Liver (tissue), 9 donors: ENCODE data around the gene ADK. TPM values are rescaled to one million over a fixed set of nuclear protein-coding genes. Genes with fewer than 3 reads are reported as not detected.

Experiments
- DNase-seq: peaks from one replicate; pipeline ENCODE4 v3.0.0-alpha.2; 2017; ENCODE audit warnings: low spot score
- H3K27ac ChIP-seq, 2 donors: one replicate each; pipeline ENCODE4 v1.7.0; 2013; ENCODE audit warnings: inconsistent platforms in 2 of 2, low read length in 2 of 2, control low read depth in 1 of 2, low read depth in 1 of 2, mild to moderate bottlenecking in 1 of 2
- H3K27me3 ChIP-seq, 4 donors: one replicate each; pipeline versions ENCODE4 v1.6.1 to v1.7.0; 2013; ENCODE audit warnings: low read length in 3 of 4, inconsistent platforms in 1 of 4, mild to moderate bottlenecking in 1 of 4, moderate library complexity in 1 of 4; ENCODE audit not compliant: control insufficient read depth in 4 of 4, insufficient read depth in 4 of 4
- H3K36me3 ChIP-seq, 4 donors: one replicate each; pipeline versions ENCODE4 v1.6.1 to v1.7.0; 2013; ENCODE audit warnings: low read length in 3 of 4, mild to moderate bottlenecking in 3 of 4, low read depth in 1 of 4, moderate library complexity in 1 of 4; ENCODE audit not compliant: control insufficient read depth in 4 of 4, insufficient read depth in 3 of 4
- H3K4me1 ChIP-seq, 4 donors: one replicate each; pipeline versions ENCODE4 v1.6.1 to v1.7.0; 2013; ENCODE audit warnings: low read length in 3 of 4, mild to moderate bottlenecking in 3 of 4, moderate library complexity in 1 of 4; ENCODE audit not compliant: control insufficient read depth in 4 of 4, insufficient read depth in 4 of 4
- H3K4me3 ChIP-seq, 3 donors: one replicate each; pipeline versions ENCODE4 v1.6.1 to v1.7.0; 2013; ENCODE audit warnings: low read length in 3 of 3, control low read depth in 1 of 3, low read depth in 1 of 3, mild to moderate bottlenecking in 1 of 3
- H3K9ac ChIP-seq, 2 donors: one replicate each; pipeline ENCODE4 v1.7.0; 2013; ENCODE audit warnings: low read length in 2 of 2, mild to moderate bottlenecking in 2 of 2, moderate library complexity in 2 of 2, control low read depth in 1 of 2, low read depth in 1 of 2
- H3K9me3 ChIP-seq, 4 donors: one replicate each; pipeline versions ENCODE4 v1.6.1 to v1.7.0; 2013; ENCODE audit warnings: low read length in 3 of 4; ENCODE audit not compliant: control insufficient read depth in 4 of 4
- ATF3 ChIP-seq: IDR thresholded peaks from 2 replicates; pipeline ENCODE4 v1.6.1; 2016; ENCODE audit warnings: antibody characterized with exemption
- CTCF ChIP-seq: fragments of 150-350 bp; IDR thresholded peaks from 2 replicates; pipeline ENCODE4 v1.5.1; 2017; ENCODE audit warnings: improper control_type of control experiment, low read depth, low read length; ENCODE audit not compliant: missing input control
- EGR1 ChIP-seq, 2 donors: IDR thresholded peaks; 2 replicates each; pipeline ENCODE4 v1.6.1; 2016 to 2018; ENCODE audit warnings: antibody characterized with exemption in 2 of 2, low read depth in 2 of 2
- FOXA1 ChIP-seq: IDR thresholded peaks from 2 replicates; pipeline ENCODE4 v1.6.1; 2016; ENCODE audit warnings: antibody characterized with exemption
- FOXA2 ChIP-seq: IDR thresholded peaks from 2 replicates; pipeline ENCODE4 v1.6.1; 2016; ENCODE audit warnings: antibody characterized with exemption
- GABPA ChIP-seq, 2 donors: IDR thresholded peaks in 1 of 2; conservative IDR thresholded peaks in 1 of 2; 2 replicates each; pipeline ENCODE4 v1.6.1; 2016; ENCODE audit warnings: antibody characterized with exemption in 2 of 2, mild to moderate bottlenecking in 1 of 2, moderate library complexity in 1 of 2
- HNF4A ChIP-seq, 2 donors: conservative IDR thresholded peaks; 2 replicates each; pipeline ENCODE4 v1.6.1; 2016; ENCODE audit warnings: antibody characterized with exemption in 2 of 2, mild to moderate bottlenecking in 2 of 2
- HNF4G ChIP-seq: IDR thresholded peaks from 2 replicates; pipeline ENCODE4 v1.6.1; 2016; ENCODE audit warnings: antibody characterized with exemption
- JUND ChIP-seq, 2 donors: IDR thresholded peaks; 2 replicates each; pipeline ENCODE4 v1.6.1; 2016; ENCODE audit warnings: antibody characterized with exemption in 2 of 2
- MAX ChIP-seq: IDR thresholded peaks from 2 replicates; pipeline ENCODE4 v1.6.1; 2016; ENCODE audit warnings: antibody characterized with exemption
- NR2F2 ChIP-seq: IDR thresholded peaks from 2 replicates; pipeline ENCODE4 v1.6.1; 2016; ENCODE audit warnings: antibody characterized with exemption
- RAD21 ChIP-seq, 2 donors: IDR thresholded peaks; 2 replicates each; pipeline ENCODE4 v1.6.1; 2016; ENCODE audit warnings: antibody characterized with exemption in 2 of 2, mild to moderate bottlenecking in 2 of 2
- RXRA ChIP-seq, 2 donors: IDR thresholded peaks; 2 replicates each; pipeline ENCODE4 v1.6.1; 2017 to 2018; ENCODE audit warnings: antibody characterized with exemption in 2 of 2, mild to moderate bottlenecking in 1 of 2
- SP1 ChIP-seq: IDR thresholded peaks from 2 replicates; pipeline ENCODE4 v1.6.1; 2018; ENCODE audit warnings: antibody characterized with exemption, mild to moderate bottlenecking
- TAF1 ChIP-seq: conservative IDR thresholded peaks from 2 replicates; pipeline ENCODE4 v1.6.1; 2016; ENCODE audit warnings: antibody characterized with exemption, mild to moderate bottlenecking
- YY1 ChIP-seq: IDR thresholded peaks from 2 replicates; pipeline ENCODE4 v1.6.1; 2016; ENCODE audit warnings: antibody characterized with exemption, mild to moderate bottlenecking
- ZBTB33 ChIP-seq: IDR thresholded peaks from 2 replicates; pipeline ENCODE4 v1.6.1; 2016; ENCODE audit warnings: antibody characterized with exemption
- WGBS: extraction: QIAGEN DNeasy Blood & Tissue Kit; methylation state at CpG from one replicate; pipeline ENCODE4 v1.1.7; 2013; 5-methylcytosine and 5-hydroxymethylcytosine counted together
- polyA plus RNA-seq, 2 donors: library from polyadenylated mRNA; stranded (reverse) in 1 of 2; unstranded in 1 of 2; fragments of 200-250 nt in 1 of 2; fragments of >200 nt in 1 of 2; fragmentation: Nextera tagmentation in 1 of 2; extraction: Ambion mirVana in 1 of 2; gene quantifications; one replicate each; pipeline versions ENCODE4 v1.2.1 to v1.2.3, GENCODE V29; 2013 to 2015
- total RNA-seq, 2 donors: library from RNA; depleted of rRNA; stranded (reverse); fragments of >200 nt; gene quantifications; one replicate each; pipeline ENCODE4 v1.2.3, GENCODE V29; 2014
- donor health status: healthy.
- donor health status: healthy.
- donor health status: healthy.
- donor health status: healthy.
- donor health status: healthy.

The ADK gene
- total and polyA plus RNA-seq, 4 donors = 18.0 to 110 (median 65.5) TPM

- Histone ChIP-seq H3K27ac (no peak overlapping the region), H3K9me3 (no peaks in the 10 kb centered on the region), H3K4me3 (no peak overlapping the region), H3K9ac (no peak overlapping the region), H3K4me1 (no peaks in the 10 kb centered on the region), H3K27me3 (no peaks in the 10 kb centered on the region), H3K36me3 (peaks cover 0 to 1% (median 0%) of the 10 kb centered on the region in 4 donors)
- no peak for DNase-seq
- TF ChIP-seq MAX = no peak
- TF ChIP-seq GABPA (IDR thresholded peaks at IDR 0.05 in 1 of 2, conservative IDR thresholded peaks at IDR 0.05 in 1 of 2) = no peak
- TF ChIP-seq HNF4A (conservative IDR thresholded peaks at IDR 0.05) = no peak
- no peak for TF ChIP-seq FOXA1
- TF ChIP-seq CTCF = no peak
- no peak for TF ChIP-seq JUND (IDR thresholded peaks at IDR 0.05)
- no peak for TF ChIP-seq NR2F2
- WGBS = 97% methylated on average over 8 of the region's 8 CpGs
Measured at GRCh38 chr10:74337330-74338016, 186.5 kb downstream of the ADK start.

GRCh38 chr10:74342991-74343390, 192.0 kb downstream of the ADK start:
- no peak for TF ChIP-seq EGR1 (IDR thresholded peaks at IDR 0.05; ENCODE audit: low read depth in 2 of 2)
- TF ChIP-seq FOXA1 = no peak
- TF ChIP-seq YY1 = no peak
- no peak for TF ChIP-seq ZBTB33
- TF ChIP-seq ATF3 = no peak
- TF ChIP-seq HNF4A (conservative IDR thresholded peaks at IDR 0.05) = no peak
- TF ChIP-seq RAD21 (IDR thresholded peaks at IDR 0.05) = no peak
- TF ChIP-seq NR2F2 = no peak
- no peak for TF ChIP-seq JUND (IDR thresholded peaks at IDR 0.05)
- TF ChIP-seq SP1 = no peak
- no peak for TF ChIP-seq MAX
- no peak for TF ChIP-seq TAF1
- no peak for TF ChIP-seq HNF4G
- no peak for TF ChIP-seq CTCF
- TF ChIP-seq GABPA (IDR thresholded peaks at IDR 0.05 in 1 of 2, conservative IDR thresholded peaks at IDR 0.05 in 1 of 2) = no peak
- no peak for TF ChIP-seq FOXA2
- no peak for TF ChIP-seq RXRA (IDR thresholded peaks at IDR 0.05)
- Histone ChIP-seq H3K9me3 (peaks cover 0 to 7% (median 3%) of the 10 kb centered on the region in 4 donors), H3K4me1 (peaks cover 0 to 3% (median 0%) of the 10 kb centered on the region in 4 donors), H3K27ac (no peak overlapping the region), H3K36me3 (peaks cover 0 to 2% (median 0%) of the 10 kb centered on the region in 4 donors), H3K27me3 (no peaks in the 10 kb centered on the region), H3K4me3 (no peak overlapping the region), H3K9ac (no peak overlapping the region)
- DNase-seq = no peak
- 88% methylated on average over 2 of the region's 2 CpGs for WGBS
